ENCODE results near the gene SEC14L6. TPM values are rescaled to one million over a fixed set of nuclear protein-coding genes. Genes with fewer than 3 reads are reported as not detected.

SEC14L6 gene
- total RNA-seq, 1 donor from 2014 or later: 11.6 TPM

GRCh38 chr22:30508216-30508615 lies 38.3 kb downstream of the SEC14L6 start:
- DNase-seq (ENCODE audit: low read depth): no peak
- TF ChIP-seq CTCF (conservative IDR thresholded peaks at IDR 0.05; ENCODE audit: low read depth, low read length): no peak
- H3K4me3 ChIP-seq (ENCODE audit: low read depth, low read length): no peak overlapping the region

DNA sequence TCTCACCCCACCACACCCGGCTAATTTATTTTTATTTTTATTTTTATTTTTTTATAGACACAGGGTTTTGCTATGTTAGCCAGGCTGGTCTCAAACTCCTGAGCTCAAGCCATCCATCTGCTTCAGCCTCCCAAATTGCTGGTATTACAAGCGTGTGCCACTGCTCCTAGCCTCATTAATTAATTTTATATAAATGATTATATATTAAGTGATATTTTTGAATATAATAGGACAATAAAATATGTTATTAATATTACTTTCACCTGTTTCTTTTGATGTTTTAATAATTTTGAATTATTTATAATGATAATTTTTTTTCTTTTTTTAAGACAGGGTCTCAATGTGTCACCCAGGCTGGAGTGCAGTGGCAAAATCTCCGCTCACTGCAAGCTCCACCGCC lies 38.9 kb downstream of the SEC14L6 start:
- no peak for DNase-seq (ENCODE audit: low read depth)
- no peak for TF ChIP-seq CTCF (conservative IDR thresholded peaks at IDR 0.05; ENCODE audit: low read depth, low read length)
- no peak overlapping the region for H3K4me3 ChIP-seq (ENCODE audit: low read depth, low read length)

DNA sequence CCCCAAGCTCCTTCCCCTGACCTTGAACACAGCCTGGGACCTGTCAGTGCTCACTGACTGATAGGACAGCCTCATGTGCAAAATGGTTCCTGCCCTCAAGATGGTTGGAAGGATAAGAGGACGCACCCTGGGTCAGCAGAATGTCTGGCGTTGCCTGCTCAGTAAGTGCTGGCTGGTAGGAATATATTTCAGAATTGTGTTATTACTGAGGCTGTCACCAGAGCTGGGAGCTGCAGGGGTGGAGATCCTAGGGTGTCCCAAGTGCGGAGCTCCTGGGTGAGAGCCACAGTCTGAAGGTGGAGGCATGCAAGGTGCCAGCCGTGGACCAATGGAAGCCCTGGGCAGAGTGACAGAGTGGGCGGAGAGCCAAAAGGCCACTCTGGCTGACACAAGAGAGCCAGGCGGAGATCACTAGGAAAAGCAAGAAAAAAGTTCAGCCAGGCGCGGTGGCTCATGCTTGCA lies 40.0 kb downstream of the SEC14L6 start:
- H3K4me3 ChIP-seq (ENCODE audit: low read depth, low read length): no peak overlapping the region
- no peak for DNase-seq (ENCODE audit: low read depth)
- TF ChIP-seq CTCF (conservative IDR thresholded peaks at IDR 0.05; ENCODE audit: low read depth, low read length): no peak

DNA sequence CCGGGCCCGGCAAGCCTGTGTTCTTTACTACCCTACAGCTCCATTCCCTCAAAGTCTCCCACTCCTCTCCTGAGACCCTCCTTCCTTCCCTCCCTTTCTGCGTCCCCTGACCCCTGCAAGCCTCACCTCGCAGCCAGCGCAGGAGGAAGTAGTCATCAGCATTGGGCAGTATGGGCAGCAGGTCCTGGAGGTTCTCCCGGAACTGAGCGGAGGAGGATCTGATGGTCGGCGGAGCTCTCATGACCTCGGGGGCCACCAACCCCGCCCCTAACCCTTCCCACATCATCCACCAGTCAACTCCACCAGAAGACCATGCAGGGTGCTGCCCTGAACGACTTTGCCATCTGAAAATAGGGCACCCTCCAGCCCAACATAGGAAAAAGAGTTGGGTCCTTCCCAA lies 43.0 kb downstream of the SEC14L6 start:
- H3K4me3 ChIP-seq (ENCODE audit: low read depth, low read length): no peak overlapping the region
- no peak for DNase-seq (ENCODE audit: low read depth)
- TF ChIP-seq CTCF (conservative IDR thresholded peaks at IDR 0.05; ENCODE audit: low read depth, low read length): no peak

DNA sequence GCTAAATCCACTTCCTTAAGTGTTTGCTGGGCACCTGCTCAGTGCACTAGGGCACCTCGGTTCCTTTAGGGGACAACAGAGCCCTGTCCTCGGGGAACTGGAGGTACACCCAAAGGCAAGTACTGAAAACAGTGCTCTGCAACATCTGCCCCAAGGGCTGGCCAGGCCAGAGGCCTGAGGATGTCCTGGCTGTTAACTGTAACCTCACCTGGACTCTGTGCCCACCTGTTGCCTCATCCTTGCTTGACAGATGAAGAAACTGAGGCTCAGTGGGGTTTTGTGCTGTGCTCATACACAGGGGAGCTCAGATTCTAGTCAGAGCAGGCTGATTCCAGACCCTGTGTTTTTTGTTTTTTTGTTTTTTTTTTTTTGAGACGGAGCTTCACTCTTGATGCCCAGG lies 43.6 kb downstream of the SEC14L6 start:
- DNase-seq (ENCODE audit: low read depth): no peak
- H3K4me3 ChIP-seq (ENCODE audit: low read depth, low read length): no peak overlapping the region
- TF ChIP-seq CTCF (conservative IDR thresholded peaks at IDR 0.05; ENCODE audit: low read depth, low read length): no peak

- DNase-seq (ENCODE audit: low read depth): no peak
- TF ChIP-seq CTCF (conservative IDR thresholded peaks at IDR 0.05; ENCODE audit: low read depth, low read length): no peak
- no peak overlapping the region for H3K4me3 ChIP-seq (ENCODE audit: low read depth, low read length)
Measured at GRCh38 chr22:30502153-30502552, 44.4 kb downstream of the SEC14L6 start.

DNA sequence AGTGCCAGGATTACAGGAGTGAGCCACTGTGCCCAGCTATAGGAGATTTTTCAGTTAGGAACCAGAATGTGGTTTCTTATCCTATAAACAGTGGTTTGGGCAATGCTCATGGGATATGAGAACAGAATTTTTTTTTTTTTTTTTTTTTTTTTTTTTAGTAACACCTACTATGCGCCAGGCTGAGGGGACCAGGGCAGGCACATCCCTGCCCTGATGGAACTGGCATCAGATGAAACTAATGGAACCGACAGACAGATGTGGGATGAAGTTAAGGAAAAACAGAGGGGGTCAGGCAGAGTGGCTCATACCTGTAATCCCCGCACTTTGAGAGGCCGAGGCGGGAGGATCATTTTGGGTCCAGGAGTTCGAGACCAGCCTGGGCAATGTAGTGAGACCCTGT lies 45.9 kb downstream of the SEC14L6 start:
- TF ChIP-seq CTCF (conservative IDR thresholded peaks at IDR 0.05; ENCODE audit: low read depth, low read length): no peak
- no peak for DNase-seq (ENCODE audit: low read depth)
- no peak overlapping the region for H3K4me3 ChIP-seq (ENCODE audit: low read depth, low read length)
